GM18505 (cell line): ENCODE data around the gene RTN3.

ENCODE experiments used
- ATAC-seq: cut with Tn5 transposase; IDR thresholded peaks from one replicate; pipeline ENCODE4 v1.9.1; 2021; ENCODE audit not compliant: unreplicated experiment
- POLR2A ChIP-seq: IDR thresholded peaks from 4 replicates; pipeline ENCODE4 v1.6.1; 2011; ENCODE audit warnings: borderline replicate concordance; ENCODE audit not compliant: insufficient read depth, insufficient read length; ENCODE audit errors: extremely low read depth

The RTN3 gene

GRCh38 chr11:63779039-63779438, 97.7 kb downstream of the RTN3 start:
- ATAC-seq = no peak
- TF ChIP-seq POLR2A = no peak

DNA sequence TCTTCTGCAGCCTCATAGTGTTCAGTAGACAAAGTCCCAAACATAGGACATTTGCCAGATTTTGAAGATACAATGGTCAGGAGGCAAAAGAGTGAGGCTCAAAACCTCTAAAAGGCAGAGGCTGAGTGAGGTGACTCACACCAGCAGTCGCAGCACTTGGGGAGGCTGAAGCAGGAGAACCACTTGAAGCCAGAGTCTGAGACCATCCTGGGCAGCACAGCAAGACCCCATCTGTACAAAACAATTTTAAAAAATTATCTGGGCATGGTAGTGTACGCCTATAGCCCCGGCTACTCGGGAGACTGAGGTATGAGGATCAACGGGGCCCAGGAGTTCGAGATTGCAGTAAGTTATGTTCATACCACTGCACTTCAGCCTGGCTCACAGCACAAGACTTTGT, 101.4 kb downstream of the RTN3 start:
- no peak for TF ChIP-seq POLR2A
- no peak for ATAC-seq

GRCh38 chr11:63783925-63784592, 102.8 kb downstream of the RTN3 start:
- no peak for TF ChIP-seq POLR2A
- ATAC-seq = no peak

DNA sequence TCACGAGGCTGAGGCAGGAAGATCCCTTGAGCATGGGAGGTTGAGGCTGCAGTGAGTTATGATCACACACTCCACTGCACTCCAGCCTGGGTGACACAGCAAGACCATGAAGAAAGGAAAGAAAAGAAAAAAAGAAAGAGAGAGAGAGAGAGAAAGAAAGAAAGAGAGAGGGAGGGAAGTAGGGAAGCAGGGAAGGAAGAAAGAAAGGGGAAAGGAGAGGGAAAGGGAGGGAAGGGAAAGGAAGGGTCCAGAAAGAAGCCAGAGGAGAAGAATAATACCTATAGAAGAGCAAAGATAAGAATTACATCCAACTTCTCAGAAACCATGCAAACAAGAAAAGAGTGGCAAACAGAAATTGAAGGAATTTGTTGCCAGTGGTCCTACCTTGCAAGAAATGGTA, 104.5 kb downstream of the RTN3 start:
- no peak for TF ChIP-seq POLR2A
- no peak for ATAC-seq

GRCh38 chr11:63791495-63792167, 110.3 kb downstream of the RTN3 start:
- ATAC-seq = no peak

GRCh38 chr11:63793161-63793560, 111.9 kb downstream of the RTN3 start:
- TF ChIP-seq POLR2A = no peak
- ATAC-seq = no peak

More at GRCh38 chr11:63791495-63792167, 110.3 kb downstream of the RTN3 start:
- no peak for TF ChIP-seq POLR2A

GRCh38 chr11:63795066-63795465, 113.8 kb downstream of the RTN3 start:
- TF ChIP-seq POLR2A = no peak
- no peak for ATAC-seq

DNA sequence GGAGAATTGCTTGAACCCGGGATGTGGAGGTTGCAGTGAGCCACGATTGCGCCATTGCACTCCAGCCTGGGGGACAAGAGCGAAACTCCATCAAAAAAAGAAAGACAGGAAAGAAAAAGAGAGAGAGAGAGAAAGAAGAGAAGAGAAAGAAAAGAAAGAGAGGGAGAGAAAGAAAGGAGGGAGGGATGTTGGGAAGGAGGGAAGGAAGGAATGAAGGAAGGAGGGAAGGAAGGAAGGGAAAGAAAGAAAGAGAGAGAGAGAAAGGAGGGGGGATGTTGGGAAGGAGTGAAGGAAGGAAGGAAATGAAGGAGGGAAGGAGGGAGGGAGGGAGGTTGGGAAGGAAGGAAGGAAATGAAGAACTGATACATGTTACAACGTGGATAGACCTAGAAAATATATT, 119.6 kb downstream of the RTN3 start:
- TF ChIP-seq POLR2A = no peak
- ATAC-seq = no peak

DNA sequence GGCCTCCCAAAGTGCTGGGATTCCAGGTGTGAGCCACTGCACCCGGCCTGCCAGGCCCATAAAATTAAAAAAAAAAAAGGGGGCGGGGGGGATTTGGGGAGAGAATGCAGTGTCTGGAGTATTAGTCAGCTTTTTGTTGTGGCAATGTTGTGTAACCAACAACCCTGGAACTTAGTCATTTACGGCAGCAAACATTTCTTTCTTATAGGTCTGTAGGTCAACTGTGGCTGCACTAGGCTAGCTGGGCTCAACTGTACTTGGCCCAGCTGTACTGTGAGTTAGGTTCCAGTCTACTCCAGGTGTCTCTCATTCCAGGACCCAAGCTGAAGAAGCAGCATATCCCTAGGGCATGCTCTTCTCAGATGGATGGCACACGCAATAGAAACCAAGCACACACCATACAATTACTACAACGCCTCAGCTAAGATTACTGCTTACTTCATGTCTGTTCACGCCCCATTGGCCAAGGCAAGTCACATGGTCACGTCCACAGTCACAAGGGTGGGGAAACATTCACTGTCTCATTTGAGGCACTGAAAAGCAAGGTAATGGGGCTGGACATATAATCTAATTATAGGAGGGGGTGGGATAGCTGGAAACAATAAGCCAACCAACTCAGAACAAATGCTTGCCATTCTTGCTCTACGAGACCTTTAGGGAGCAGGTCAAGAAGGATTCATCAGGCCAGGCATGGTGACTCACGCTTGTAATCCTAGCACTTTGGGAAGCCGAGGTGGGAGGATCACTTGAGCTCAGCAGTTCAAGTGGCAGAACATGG, 121.5 kb downstream of the RTN3 start:
- ATAC-seq = no peak
- TF ChIP-seq POLR2A = no peak

DNA sequence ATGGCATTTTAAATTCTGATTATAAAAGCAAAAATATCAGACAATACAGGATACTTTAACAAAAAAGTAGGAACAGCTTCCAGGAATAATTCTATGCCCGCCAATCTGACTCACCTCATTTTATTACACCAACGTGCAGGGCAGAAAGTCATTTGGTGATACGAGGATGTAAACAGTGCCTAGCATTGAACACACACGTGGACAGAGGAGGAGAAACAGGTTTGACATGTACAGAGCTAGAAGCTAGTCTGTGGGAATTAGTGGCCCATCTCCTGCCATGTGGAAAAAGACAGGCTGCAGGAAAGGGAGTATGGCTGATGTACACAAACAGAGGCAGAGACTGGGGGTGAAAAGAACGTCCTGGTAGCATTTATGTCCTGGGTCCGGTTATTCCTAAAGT, 123.0 kb downstream of the RTN3 start:
- TF ChIP-seq POLR2A = no peak
- ATAC-seq = no peak

GRCh38 chr11:63805844-63806415, 124.6 kb downstream of the RTN3 start:
- TF ChIP-seq POLR2A = no peak
- ATAC-seq = no peak
